ENCODE results near the gene COL11A1.

COL11A1 gene

GRCh38 chr1:103109311-103109920 lies 1.1 kb upstream of the COL11A1 start:
- no peak overlapping the region for H3K4me3 ChIP-seq (ENCODE audit: low read length)
- no peaks in the 10 kb centered on the region for H3K27me3 ChIP-seq (ENCODE audit: control insufficient read depth, low read length)
- no peak overlapping the region for H3K27ac ChIP-seq (ENCODE audit: low read depth, low read length)
- no peaks in the 10 kb centered on the region for H3F3A ChIP-seq (ENCODE audit: control insufficient read depth, insufficient read depth)
- H4K20me1 ChIP-seq (ENCODE audit: control insufficient read depth, insufficient read depth, low read depth, low read length) = no peaks in the 10 kb centered on the region
- no peaks in the 10 kb centered on the region for H3K9me3 ChIP-seq (ENCODE audit: control insufficient read depth, insufficient read depth, low read length)
- H3K36me3 ChIP-seq (ENCODE audit: control insufficient read depth, low read length) = no peaks in the 10 kb centered on the region
- H3K9me2 ChIP-seq (replicated peaks; ENCODE audit: control insufficient read depth, low read length) = no peaks in the 10 kb centered on the region
- H3K79me2 ChIP-seq (ENCODE audit: control insufficient read depth, low read length) = no peaks in the 10 kb centered on the region
- TF ChIP-seq EZH2phosphoT487 (IDR thresholded peaks at IDR 0.05; ENCODE audit: borderline replicate concordance, low read length) (no peak), CTCF (IDR thresholded peaks at IDR 0.05; ENCODE audit: low read depth, low read length, poor library complexity, severe bottlenecking) (no peak)
- no peak overlapping the region for H3K4me2 ChIP-seq (ENCODE audit: low read length)
- H3K4me1 ChIP-seq (ENCODE audit: control insufficient read depth, low read length) = no peaks in the 10 kb centered on the region

- Histone ChIP-seq H3K27ac (ENCODE audit: low read depth, low read length) (no peak overlapping the region), H3K4me2 (ENCODE audit: low read length) (no peak overlapping the region), H3K9me2 (replicated peaks; ENCODE audit: control insufficient read depth, low read length) (no peaks in the 10 kb centered on the region), H3K36me3 (ENCODE audit: control insufficient read depth, low read length) (no peaks in the 10 kb centered on the region), H3K27me3 (ENCODE audit: control insufficient read depth, low read length) (no peaks in the 10 kb centered on the region), H3K79me2 (ENCODE audit: control insufficient read depth, low read length) (no peaks in the 10 kb centered on the region), H3F3A (ENCODE audit: control insufficient read depth, insufficient read depth) (no peaks in the 10 kb centered on the region), H3K4me3 (ENCODE audit: low read length) (no peak overlapping the region), H3K4me1 (ENCODE audit: control insufficient read depth, low read length) (no peaks in the 10 kb centered on the region), H4K20me1 (ENCODE audit: control insufficient read depth, insufficient read depth, low read depth, low read length) (no peaks in the 10 kb centered on the region), H3K9me3 (ENCODE audit: control insufficient read depth, insufficient read depth, low read length) (no peaks in the 10 kb centered on the region)
- TF ChIP-seq CTCF (IDR thresholded peaks at IDR 0.05; ENCODE audit: low read depth, low read length, poor library complexity, severe bottlenecking) (no peak), EZH2phosphoT487 (IDR thresholded peaks at IDR 0.05; ENCODE audit: borderline replicate concordance, low read length) (no peak)
These were observed 464 bp downstream of the COL11A1 start for GRCh38 chr1:103107741-103108375.

GRCh38 chr1:103106426-103107341 lies 1.6 kb downstream of the COL11A1 start:
- no peak overlapping the region for H3K4me2 ChIP-seq (ENCODE audit: low read length)
- H3F3A ChIP-seq (ENCODE audit: control insufficient read depth, insufficient read depth) = no peaks in the 10 kb centered on the region
- no peaks in the 10 kb centered on the region for H3K36me3 ChIP-seq (ENCODE audit: control insufficient read depth, low read length)
- H3K79me2 ChIP-seq (ENCODE audit: control insufficient read depth, low read length) = no peaks in the 10 kb centered on the region
- no peak overlapping the region for H3K4me3 ChIP-seq (ENCODE audit: low read length)
- no peak overlapping the region for H3K27ac ChIP-seq (ENCODE audit: low read depth, low read length)
- no peaks in the 10 kb centered on the region for H3K4me1 ChIP-seq (ENCODE audit: control insufficient read depth, low read length)
- TF ChIP-seq EZH2phosphoT487 (IDR thresholded peaks at IDR 0.05; ENCODE audit: borderline replicate concordance, low read length) = no peak
- peak; percentile 47 for TF ChIP-seq CTCF (IDR thresholded peaks at IDR 0.05; ENCODE audit: low read depth, low read length, poor library complexity, severe bottlenecking)
- no peaks in the 10 kb centered on the region for H3K9me2 ChIP-seq (replicated peaks; ENCODE audit: control insufficient read depth, low read length)
- no peaks in the 10 kb centered on the region for H3K9me3 ChIP-seq (ENCODE audit: control insufficient read depth, insufficient read depth, low read length)
- no peaks in the 10 kb centered on the region for H3K27me3 ChIP-seq (ENCODE audit: control insufficient read depth, low read length)
- H4K20me1 ChIP-seq (ENCODE audit: control insufficient read depth, insufficient read depth, low read depth, low read length) = no peaks in the 10 kb centered on the region

Measured in DOHH2 (cell line).